Endothelial cell of umbilical vein (primary cell): ENCODE data around the gene SOX12. TPM values are rescaled to one million over a fixed set of nuclear protein-coding genes. Genes with fewer than 3 reads are reported as not detected.

Experiments used
- BruUV-seq: library from RNA; stranded (reverse); fragments of 400-500 nt; replicated peaks from 2 replicates; lab custom pipeline; 2021; lab: Mats Ljungman, UMichigan
- CTCF ChIA-PET: fragments of 300-600, 350-600 bp; sonication (Branson Sonifier 250); formaldehyde crosslinking; loops from one replicate; lab custom pipeline; 2021; ENCODE audit warnings: antibody characterized with exemption, inconsistent platforms; lab: Charles Lee
- POLR2A ChIA-PET: fragments of 300-600, 350-600 bp; sonication (Branson Sonifier 250); formaldehyde crosslinking; loops from one replicate; lab custom pipeline; 2021; ENCODE audit warnings: antibody characterized with exemption, inconsistent platforms; lab: Charles Lee
- DNase-seq: peaks from one replicate; pipeline ENCODE4 v3.0.0-alpha.2; 2011; ENCODE audit warnings: low read depth, low spot score
- FAIRE-seq: peaks from 2 replicates; lab custom pipeline; 2011; peaks lifted over from hg19 to GRCh38; lab: Jason Lieb, UNC
- H2AFZ ChIP-seq: 2 replicates; pipeline ENCODE4 v1.6.0; 2012; ENCODE audit warnings: low read depth, low read length, control low read depth, inconsistent platforms
- H3K27ac ChIP-seq: 2 replicates; pipeline ENCODE4 v1.5.1; 2011; ENCODE audit warnings: low read depth, mild to moderate bottlenecking, control low read depth, low read length, moderate library complexity; ENCODE audit not compliant: insufficient read depth
- H3K27me3 ChIP-seq, 2 experiments: 2 replicates each; pipeline versions ENCODE4 v1.6.0 to v1.6.1; 2011; ENCODE audit warnings: low read length in 2 of 2, mixed read lengths in 1 of 2; ENCODE audit not compliant: control insufficient read depth in 2 of 2, insufficient read depth in 2 of 2
- H3K36me3 ChIP-seq, 2 experiments: 2 replicates in 1 of 2; 3 replicates in 1 of 2; pipeline ENCODE4 v1.5.1; 2011; ENCODE audit warnings: low read length in 2 of 2, mild to moderate bottlenecking in 1 of 2, moderate library complexity in 1 of 2; ENCODE audit not compliant: control insufficient read depth in 2 of 2, insufficient read depth in 2 of 2; ENCODE audit errors: extremely low read depth in 1 of 2
- H3K4me1 ChIP-seq: 3 replicates; pipeline ENCODE4 v1.5.1; 2011; ENCODE audit warnings: mild to moderate bottlenecking, low read length; ENCODE audit not compliant: control insufficient read depth, insufficient read depth; ENCODE audit errors: extremely low read depth
- H3K4me2 ChIP-seq: 2 replicates; pipeline ENCODE4 v1.6.1; 2011; ENCODE audit warnings: low read length, control low read depth, mixed read lengths; ENCODE audit not compliant: insufficient read depth
- H3K4me3 ChIP-seq, 3 experiments: fragments of 200-600 bp in 1 of 3; sonication (generic), shearing (Covaris generic) in 1 of 3; replicated peaks in 1 of 3; 2 replicates each; pipeline ENCODE4 v1.5.1; 2011 to 2016; ENCODE audit warnings: control low read depth in 3 of 3, low read length in 3 of 3, mild to moderate bottlenecking in 2 of 3, inconsistent platforms in 1 of 3, low read depth in 1 of 3, moderate library complexity in 1 of 3; ENCODE audit not compliant: insufficient read depth in 1 of 3
- H3K79me2 ChIP-seq: 2 replicates; pipeline ENCODE4 v1.6.0; 2012; ENCODE audit warnings: low read length, inconsistent platforms; ENCODE audit not compliant: control insufficient read depth, insufficient read depth
- H3K9ac ChIP-seq: replicated peaks from 2 replicates; pipeline ENCODE3; 2011; ENCODE audit warnings: low read length, control low read depth; ENCODE audit not compliant: insufficient read depth; ENCODE audit errors: extremely low read depth
- H3K9me1 ChIP-seq: replicated peaks from 3 replicates; pipeline ENCODE4 v1.6.0; 2011; ENCODE audit warnings: mild to moderate bottlenecking, low read length; ENCODE audit not compliant: control insufficient read depth, insufficient read depth; ENCODE audit errors: extremely low read depth
- H3K9me3 ChIP-seq: replicated peaks from 2 replicates; pipeline ENCODE4 v1.5.1; 2012; ENCODE audit warnings: low read length, inconsistent platforms; ENCODE audit not compliant: control insufficient read depth, insufficient read depth
- H4K20me1 ChIP-seq: replicated peaks from 2 replicates; pipeline ENCODE3; 2011; ENCODE audit warnings: mild to moderate bottlenecking, low read length; ENCODE audit not compliant: control insufficient read depth, insufficient read depth; ENCODE audit errors: extremely low read depth
- EZH2 ChIP-seq: IDR thresholded peaks from 2 replicates; pipeline ENCODE4 v1.6.1; 2012; ENCODE audit warnings: borderline replicate concordance, low read depth, mild to moderate bottlenecking, moderate library complexity, low read length, inconsistent platforms; ENCODE audit not compliant: severe bottlenecking
- FOS ChIP-seq: IDR thresholded peaks from 2 replicates; pipeline ENCODE4 v1.6.1; 2011; ENCODE audit warnings: mild to moderate bottlenecking, low read length, moderate library complexity, borderline replicate concordance; ENCODE audit not compliant: insufficient read depth
- GATA2 ChIP-seq: IDR thresholded peaks from 2 replicates; pipeline ENCODE4 v1.7.0; 2011; ENCODE audit warnings: low read depth, mild to moderate bottlenecking, moderate library complexity, mixed read lengths, low read length; ENCODE audit not compliant: insufficient read length, insufficient read depth
- JUN ChIP-seq: IDR thresholded peaks from 2 replicates; pipeline ENCODE4 v1.6.1; 2011; ENCODE audit warnings: borderline replicate concordance, low read depth; ENCODE audit not compliant: insufficient read length, insufficient read depth
- MAX ChIP-seq: IDR thresholded peaks from 2 replicates; pipeline ENCODE4 v1.6.1; 2011; ENCODE audit not compliant: insufficient read depth, insufficient read length
- MYC ChIP-seq: IDR thresholded peaks from one replicate; pipeline ENCODE4 v1.6.1; 2011; ENCODE audit warnings: mild to moderate bottlenecking, low read depth, low read length
- POLR2A ChIP-seq: IDR thresholded peaks from 2 replicates; pipeline ENCODE4 v1.6.1; 2012; ENCODE audit warnings: low read depth, mild to moderate bottlenecking, control low read depth, low read length
- POLR2AphosphoS5 ChIP-seq: IDR thresholded peaks from 2 replicates; pipeline ENCODE4 v1.6.1; 2012; ENCODE audit warnings: low read depth, mild to moderate bottlenecking, control low read depth, low read length, moderate library complexity; ENCODE audit not compliant: insufficient read depth
- dilution Hi-C: fragments of 300-500 bp; cut with MboI; formaldehyde crosslinking; loops from one replicate; pipeline ENCODE4 v1.15.0; 2019; ENCODE audit warnings: low sequenced_read_pairs; ENCODE audit not compliant: extremely low pct_ligation_motif_present
- intact Hi-C: fragments of 100-400 bp; cut with micrococcal nuclease; formaldehyde crosslinking; loops from one replicate; pipeline ENCODE4 v1.10.0; 2022
- polyA plus RNA-seq, 4 experiments: library from polyadenylated mRNA; depleted of rRNA in 3 of 4; stranded (reverse) in 3 of 4; unstranded in 1 of 4; fragments of >200 nt; gene quantifications; 2 replicates each; pipeline versions ENCODE4 v1.2.1 to v1.2.3, GENCODE V29; 2011 to 2012; ENCODE audit warnings: missing spikeins in 1 of 4
- total RNA-seq: library from RNA; stranded (reverse); gene quantifications from 2 replicates; pipeline ENCODE4 v1.2.3, GENCODE V29; 2021
- TF ChIP-seq, protein P1 (sequence below), 2 donors: IDR thresholded peaks; 1 replicate in 1 of 2; 2 replicates in 1 of 2; pipeline ENCODE4 v1.5.1; 2011; ENCODE audit warnings: low read length in 2 of 2, mild to moderate bottlenecking in 2 of 2, moderate library complexity in 2 of 2, control low read depth in 1 of 2, inconsistent platforms in 1 of 2, low read depth in 1 of 2; ENCODE audit not compliant: insufficient read depth in 1 of 2; ENCODE audit errors: extremely low read depth in 1 of 2

The SOX12 gene
- total and polyA plus RNA-seq, 2 donors (not counting 3 experiments of a cell fraction or from before 2014, with no cell fraction given) = 6.2 to 37.7 TPM

- CTCF ChIA-PET = interaction anchor here (1.9 kb wide), 1 partner anchor 23 kb away, joined by 5 read pairs; no protein-coding TSS in a partner anchor
- dilution Hi-C loops (no loop called here), intact Hi-C loops (loop anchor here (1.0 kb wide), 3 partner anchors 9 to 38 kb away; no protein-coding TSS in a partner anchor)
- H3K4me3 ChIP-seq = peak overlapping the region; percentile 82 to 98 (median 87)
- peak overlapping the region; percentile 86 for H3K4me2 ChIP-seq
- BruUV-seq = no TSS peak
- TF ChIP-seq JUN (no peak), POLR2A (no peak), POLR2AphosphoS5 (no peak), GATA2 (no peak), EZH2 (no peak), FOS (no peak), MYC (no peak), MAX (no peak)
- TF ChIP-seq, protein P1, sequence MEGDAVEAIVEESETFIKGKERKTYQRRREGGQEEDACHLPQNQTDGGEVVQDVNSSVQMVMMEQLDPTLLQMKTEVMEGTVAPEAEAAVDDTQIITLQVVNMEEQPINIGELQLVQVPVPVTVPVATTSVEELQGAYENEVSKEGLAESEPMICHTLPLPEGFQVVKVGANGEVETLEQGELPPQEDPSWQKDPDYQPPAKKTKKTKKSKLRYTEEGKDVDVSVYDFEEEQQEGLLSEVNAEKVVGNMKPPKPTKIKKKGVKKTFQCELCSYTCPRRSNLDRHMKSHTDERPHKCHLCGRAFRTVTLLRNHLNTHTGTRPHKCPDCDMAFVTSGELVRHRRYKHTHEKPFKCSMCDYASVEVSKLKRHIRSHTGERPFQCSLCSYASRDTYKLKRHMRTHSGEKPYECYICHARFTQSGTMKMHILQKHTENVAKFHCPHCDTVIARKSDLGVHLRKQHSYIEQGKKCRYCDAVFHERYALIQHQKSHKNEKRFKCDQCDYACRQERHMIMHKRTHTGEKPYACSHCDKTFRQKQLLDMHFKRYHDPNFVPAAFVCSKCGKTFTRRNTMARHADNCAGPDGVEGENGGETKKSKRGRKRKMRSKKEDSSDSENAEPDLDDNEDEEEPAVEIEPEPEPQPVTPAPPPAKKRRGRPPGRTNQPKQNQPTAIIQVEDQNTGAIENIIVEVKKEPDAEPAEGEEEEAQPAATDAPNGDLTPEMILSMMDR (IDR thresholded peaks at IDR 0.05; ENCODE audit: extremely low read depth in 1 of 2, insufficient read depth in 1 of 2, low read depth in 1 of 2, low read length in 2 of 2) = no peak
- POLR2A ChIA-PET = interaction anchor here (0.8 kb wide), 1 partner anchor 34 kb away, joined by 3 read pairs; no protein-coding TSS in a partner anchor
- no peaks in the 10 kb centered on the region for H3K27me3 ChIP-seq
- peak overlapping the region; percentile 87 for H2AFZ ChIP-seq
- no peaks in the 10 kb centered on the region for H3K9me3 ChIP-seq
- H3K4me1 ChIP-seq = peaks cover 27% of the 10 kb centered on the region
- peak overlapping the region; percentile 54 for H3K27ac ChIP-seq
- H3K9me1 ChIP-seq = no peaks in the 10 kb centered on the region
- FAIRE-seq = peak; percentile 76
- peak overlapping the region; percentile 78 for H3K9ac ChIP-seq
- no peak for DNase-seq
- H3K36me3 ChIP-seq = no peaks in the 10 kb centered on the region
- no peaks in the 10 kb centered on the region for H4K20me1 ChIP-seq
- H3K79me2 ChIP-seq = peaks cover 11% of the 10 kb centered on the region
Observed at GRCh38 chr20:289693-290083, 35.7 kb upstream of the SOX12 start.
